Spleen (tissue), 11 donors: ENCODE results near the gene SEL1L. TPM values are rescaled to one million over a fixed set of nuclear protein-coding genes. Genes with fewer than 3 reads are reported as not detected.
"Not testable (repeated sequence)": the region's sequence is repeated elsewhere in the genome, so short reads cannot be mapped to it uniquely, and the experiment has no call there.

Source experiments
- DNase-seq: peaks from one replicate; pipeline ENCODE4 v3.0.0-alpha.2; 2020
- H3K27ac ChIP-seq, 8 donors: fragments of 200-600 bp; sonication (generic) in 7 of 8; 1 replicate in 4 of 8; 2 replicates in 4 of 8; pipeline versions ENCODE4 v1.5.0 to v1.8.0; 2016 to 2021; ENCODE audit warnings: inconsistent platforms in 4 of 8, mild to moderate bottlenecking in 4 of 8, moderate library complexity in 1 of 8
- H3K27me3 ChIP-seq, 7 donors: fragments of 200-600 bp; sonication (generic) in 6 of 7; replicated peaks in 1 of 7; 1 replicate in 4 of 7; 2 replicates in 3 of 7; pipeline versions ENCODE4 v1.5.0 to v1.8.0; 2016 to 2021; ENCODE audit warnings: inconsistent platforms in 3 of 7, mild to moderate bottlenecking in 1 of 7
- H3K36me3 ChIP-seq, 6 donors: fragments of 200-600 bp; sonication (generic) in 5 of 6; 1 replicate in 4 of 6; 2 replicates in 2 of 6; pipeline versions ENCODE4 v1.5.0 to v1.8.0; 2016 to 2021; ENCODE audit warnings: inconsistent platforms in 2 of 6
- H3K4me1 ChIP-seq, 6 donors: fragments of 200-600 bp; sonication (generic) in 5 of 6; 1 replicate in 3 of 6; 2 replicates in 3 of 6; pipeline versions ENCODE4 v1.5.0 to v1.8.0; 2016 to 2021; ENCODE audit warnings: inconsistent platforms in 3 of 6
- H3K4me3 ChIP-seq, 8 donors: fragments of 200-600 bp; sonication (generic) in 7 of 8; 1 replicate in 4 of 8; 2 replicates in 4 of 8; pipeline versions ENCODE4 v1.5.0 to v1.8.0; 2016 to 2021; ENCODE audit warnings: inconsistent platforms in 4 of 8, mild to moderate bottlenecking in 4 of 8, moderate library complexity in 2 of 8
- H3K9me3 ChIP-seq, 8 donors: fragments of 200-600 bp; sonication (generic) in 7 of 8; 1 replicate in 4 of 8; 2 replicates in 4 of 8; pipeline versions ENCODE4 v1.5.0 to v1.8.0; 2016 to 2021; ENCODE audit warnings: inconsistent platforms in 4 of 8
- CTCF ChIP-seq, 11 experiments: fragments of 200-600 bp in 7 of 11; fragments of 450-650 bp in 4 of 11; sonication (generic) in 4 of 11; IDR thresholded peaks in 8 of 11; conservative IDR thresholded peaks in 3 of 11; 1 replicate in 7 of 11; 2 replicates in 4 of 11; pipeline versions ENCODE4 v1.4.0 to v1.8.0; 2016 to 2021; ENCODE audit warnings: antibody characterized with exemption in 11 of 11, inconsistent platforms in 4 of 11, mild to moderate bottlenecking in 1 of 11
- POLR2A ChIP-seq, 3 donors: fragments of 450-650 bp; IDR thresholded peaks; one replicate each; pipeline ENCODE4 v1.5.1; 2017; ENCODE audit warnings: antibody characterized with exemption in 3 of 3, mild to moderate bottlenecking in 1 of 3
- POLR2AphosphoS5 ChIP-seq, 3 donors: sonication (generic); formaldehyde crosslinking; IDR thresholded peaks; one replicate each; pipeline ENCODE4 v1.5.1; 2017; ENCODE audit warnings: antibody characterized with exemption in 3 of 3
- WGBS, 5 donors: extraction: QIAGEN DNeasy Blood & Tissue Kit in 3 of 5; methylation state at CpG; one replicate each; pipeline versions ENCODE4 v1.1.5 to v1.1.7; 2013 to 2018; 5-methylcytosine and 5-hydroxymethylcytosine counted together
- intact Hi-C: fragments of 100-400 bp; cut with DNase I; formaldehyde crosslinking; loops from one replicate; pipeline ENCODE4 v1.15.0; 2023; ENCODE audit warnings: low total_unique reads
- polyA plus RNA-seq, 3 donors: library from polyadenylated mRNA; stranded (reverse); fragments of 200-250 nt; gene quantifications; one replicate each; pipeline ENCODE4 v1.2.1, GENCODE V29; 2013
- total RNA-seq, 7 donors: library from RNA; depleted of rRNA in 3 of 7; stranded (reverse); fragments of >200 nt in 3 of 7; fragmentation: NEBNext Ultra II Directional in 4 of 7; extraction: Animal tissue kit (Norgen Biotek cat#: 25700) in 4 of 7; gene quantifications; one replicate each; pipeline versions ENCODE4 v1.1.0 to v1.2.1, GENCODE V29; 2016 to 2021
- donor health status: healthy with polysubstance abuse.
- donor health status: DM: no; HTN: no; CAD: no; lungs with moderate emphysema.
- donor health status: DM: no; HTN: no; CAD: no.
- donor health status: Bipolar disorder and iron deficiency.
- donor health status: healthy.
- donor health status: DM: no; HTN: no; CAD: no.
- donor health status: DM: yes; HTN: yes; CAD: no.

Gene SEL1L
- total and polyA plus RNA-seq, 10 donors: 7.1 to 118 (median 84.3) TPM

GRCh38 chr14:81432219-81432661, 101.4 kb downstream of the SEL1L start:
- no peaks in the 10 kb centered on the region for H3K36me3 ChIP-seq
- WGBS, 5 donors: 64 to 85% (median 67%) methylated on average over 3 of the region's 3 CpGs
- H3K4me3 ChIP-seq: no peak overlapping the region
- TF ChIP-seq POLR2A (IDR thresholded peaks at IDR 0.05) (no peak), POLR2AphosphoS5 (IDR thresholded peaks at IDR 0.05) (no peak), CTCF (IDR thresholded peaks at IDR 0.05 in 8 of 11, conservative IDR thresholded peaks at IDR 0.05 in 3 of 11) (no peak)
- intact Hi-C loops: no loop called here
- no peaks in the 10 kb centered on the region for H3K9me3 ChIP-seq
- DNase-seq: no peak
- no peak overlapping the region for H3K27ac ChIP-seq
- peaks cover 0 to 63% (median 17%) of the 10 kb centered on the region in 7 donors for H3K27me3 ChIP-seq
- H3K4me1 ChIP-seq: peaks cover 0 to 87% (median 42%) of the 10 kb centered on the region in 6 donors

GRCh38 chr14:81430235-81430634, 103.4 kb downstream of the SEL1L start:
- no peaks in the 10 kb centered on the region for H3K9me3 ChIP-seq
- H3K4me3 ChIP-seq: no peak overlapping the region
- 89 to 93% (median 92%) methylated on average over 5 of the region's 5 CpGs for WGBS, 5 donors
- peaks cover 0 to 9% (median 0%) of the 10 kb centered on the region in 6 donors for H3K36me3 ChIP-seq
- H3K27me3 ChIP-seq: peaks cover 0 to 46% (median 8%) of the 10 kb centered on the region in 7 donors
- peaks cover 6 to 85% (median 35%) of the 10 kb centered on the region in 6 donors for H3K4me1 ChIP-seq
- TF ChIP-seq POLR2AphosphoS5 (IDR thresholded peaks at IDR 0.05) (no peak), CTCF (IDR thresholded peaks at IDR 0.05 in 8 of 11, conservative IDR thresholded peaks at IDR 0.05 in 3 of 11) (no peak), POLR2A (IDR thresholded peaks at IDR 0.05) (no peak)
- intact Hi-C loops: no loop called here
- DNase-seq: no peak
- H3K27ac ChIP-seq: peak overlapping the region in 1 of 8 donors; percentile 14

DNA sequence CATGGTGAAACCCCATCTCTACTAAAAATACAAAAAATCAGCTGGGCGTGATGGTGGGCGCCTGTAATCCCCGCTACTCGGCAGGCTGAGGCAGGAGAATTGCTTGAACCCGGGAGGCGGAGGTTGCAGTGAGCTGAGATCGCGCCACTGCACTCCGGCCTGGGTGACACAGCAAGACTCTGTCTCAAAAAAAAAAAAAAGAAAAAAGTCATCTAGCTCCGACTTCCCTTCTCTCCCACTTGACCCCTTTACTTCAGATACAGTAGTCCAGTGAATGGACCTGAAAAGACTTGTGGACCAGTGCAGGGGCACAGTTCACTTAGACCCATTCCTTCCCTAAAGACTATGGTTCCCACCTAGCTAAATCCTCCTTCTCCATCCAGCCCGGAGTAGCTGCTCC, 103.9 kb downstream of the SEL1L start:
- peak overlapping the region in 2 of 8 donors; percentile 14 to 81 for H3K27ac ChIP-seq
- 82 to 94% (median 91%) methylated on average over 11 of the region's 11 CpGs for WGBS, 5 donors
- intact Hi-C loops, DNase-seq, H3K4me3 ChIP-seq, H3K36me3 ChIP-seq, H3K9me3 ChIP-seq: not testable (repeated sequence)
- peaks cover 0 to 41% (median 5%) of the 10 kb centered on the region in 7 donors for H3K27me3 ChIP-seq
- H3K4me1 ChIP-seq: peaks cover 6 to 85% (median 34%) of the 10 kb centered on the region in 6 donors

- Histone ChIP-seq H3K4me3 (no peak overlapping the region), H3K9me3 (no peaks in the 10 kb centered on the region), H3K36me3 (peaks cover 0 to 9% (median 0%) of the 10 kb centered on the region in 6 donors), H3K27me3 (peaks cover 0 to 34% (median 0%) of the 10 kb centered on the region in 7 donors), H3K27ac (peak overlapping the region in 2 of 8 donors; percentile 81 to 82), H3K4me1 (peaks cover 6 to 85% (median 38%) of the 10 kb centered on the region in 6 donors)
- WGBS, 5 donors: 57 to 79% (median 72%) methylated on average over 1 of the region's 1 CpG
- intact Hi-C loops: no loop called here
- no peak for DNase-seq
- TF ChIP-seq CTCF (IDR thresholded peaks at IDR 0.05 in 8 of 11, conservative IDR thresholded peaks at IDR 0.05 in 3 of 11) (no peak), POLR2AphosphoS5 (IDR thresholded peaks at IDR 0.05) (no peak), POLR2A (IDR thresholded peaks at IDR 0.05) (no peak)
Observed at GRCh38 chr14:81429028-81429427, 104.6 kb downstream of the SEL1L start.
